Measurements from ENCODE around the gene SLC28A1.

- no peak for TF ChIP-seq POLR2AphosphoS5 (IDR thresholded peaks at IDR 0.05; ENCODE audit: borderline replicate concordance, low read depth, low read length)
- no peak for TF ChIP-seq EZH2 (IDR thresholded peaks at IDR 0.05)
- TF ChIP-seq FOXP2 (optimal IDR thresholded peaks at IDR 0.05; ENCODE audit: control extremely low read depth, extremely low read length, insufficient read depth): no peak
Measured at GRCh38 chr15:84885801-84886200, 1.3 kb downstream of the SLC28A1 start.

Measured in SK-N-MC (cell line).